ENCODE results near the gene ASB11. TPM values are rescaled to one million over a fixed set of nuclear protein-coding genes. Genes with fewer than 3 reads are reported as not detected.

Gene ASB11
- total and polyA plus RNA-seq, 10 donors, result not detected

GRCh38 chrX:15269618-15270521 is 45.6 kb downstream of the ASB11 start, which contains the start of gene ASB9:
TSS of gene ASB9 (minus strand) at chrX:15270083. CDS start at chrX:15269874, 209 bp downstream.
- WGBS, 5 donors, result 19 to 31% (median 22%) methylated on average over 11 to 15 of the region's 15 CpGs
- DNase-seq, result no peak
- H3K9me3 ChIP-seq, result peaks cover 0 to 7% (median 0%) of the 10 kb centered on the region in 8 donors
- H3K4me1 ChIP-seq, result peaks cover 0 to 5% (median 0%) of the 10 kb centered on the region in 6 donors
- intact Hi-C loops (cut with DNase I; ENCODE audit: low total_unique reads), result no loop called here
- peak within 1 kb of the TSS in 5 of 8 donors; percentile 48 to 72 (median 67) for H3K27ac ChIP-seq
- TF ChIP-seq CTCF (IDR thresholded peaks at IDR 0.05 in 8 of 11, conservative IDR thresholded peaks at IDR 0.05 in 3 of 11) (no peak), POLR2AphosphoS5 (IDR thresholded peaks at IDR 0.05) (peak in 2 of 3 donors; percentile 23 to 48)
- peak within 1 kb of the TSS in 5 of 8 donors; percentile 3 to 57 (median 17) for H3K4me3 ChIP-seq
- peaks cover 0 to 4% (median 0%) of the 10 kb centered on the region in 7 donors for H3K27me3 ChIP-seq (replicated peaks in 1 of 7)
- H3K36me3 ChIP-seq, result no peaks in the 10 kb centered on the region

- 70 to 89% (median 78%) methylated on average over 1 of the region's 1 CpG for WGBS, 5 donors
- no peak for TF ChIP-seq POLR2A (IDR thresholded peaks at IDR 0.05)
- TF ChIP-seq POLR2AphosphoS5 (IDR thresholded peaks at IDR 0.05), result no peak
- no peak for TF ChIP-seq CTCF (IDR thresholded peaks at IDR 0.05 in 8 of 11, conservative IDR thresholded peaks at IDR 0.05 in 3 of 11)
- peak overlapping the region in 5 of 8 donors; percentile 48 to 72 (median 67) for H3K27ac ChIP-seq
These were observed 46.3 kb downstream of the ASB11 start for GRCh38 chrX:15269120-15269519.

GRCh38 chrX:15254852-15255251 is 60.6 kb downstream of the ASB11 start:
- Histone ChIP-seq H3K27me3 (replicated peaks in 1 of 7) (no peaks in the 10 kb centered on the region), H3K27ac (no peak overlapping the region), H3K36me3 (no peaks in the 10 kb centered on the region), H3K4me3 (no peak overlapping the region), H3K9me3 (no peaks in the 10 kb centered on the region), H3K4me1 (no peaks in the 10 kb centered on the region)
- TF ChIP-seq CTCF (IDR thresholded peaks at IDR 0.05 in 8 of 11, conservative IDR thresholded peaks at IDR 0.05 in 3 of 11) (no peak), POLR2AphosphoS5 (IDR thresholded peaks at IDR 0.05) (no peak), POLR2A (IDR thresholded peaks at IDR 0.05) (no peak)
- no peak for DNase-seq
- intact Hi-C loops (cut with DNase I; ENCODE audit: low total_unique reads), result no loop called here

More at GRCh38 chrX:15269120-15269519, 46.3 kb downstream of the ASB11 start:
- H3K27me3 ChIP-seq (replicated peaks in 1 of 7), result no peaks in the 10 kb centered on the region
- no peaks in the 10 kb centered on the region for H3K36me3 ChIP-seq
- intact Hi-C loops (cut with DNase I; ENCODE audit: low total_unique reads), result no loop called here
- no peak for DNase-seq
- peak overlapping the region in 3 of 8 donors; percentile 17 to 57 (median 31) for H3K4me3 ChIP-seq
- peaks cover 0 to 5% (median 0%) of the 10 kb centered on the region in 6 donors for H3K4me1 ChIP-seq
- peaks cover 0 to 7% (median 0%) of the 10 kb centered on the region in 8 donors for H3K9me3 ChIP-seq

GRCh38 chrX:15245896-15246295 is 69.5 kb downstream of the ASB11 start:
- no peaks in the 10 kb centered on the region for H3K4me1 ChIP-seq
- no peak for TF ChIP-seq POLR2AphosphoS5 (IDR thresholded peaks at IDR 0.05)
- TF ChIP-seq CTCF (IDR thresholded peaks at IDR 0.05 in 8 of 11, conservative IDR thresholded peaks at IDR 0.05 in 3 of 11), result no peak
- no peak for TF ChIP-seq POLR2A (IDR thresholded peaks at IDR 0.05)
- intact Hi-C loops (cut with DNase I; ENCODE audit: low total_unique reads), result no loop called here
- H3K27ac ChIP-seq, result no peak overlapping the region
- no peaks in the 10 kb centered on the region for H3K9me3 ChIP-seq
- WGBS, 5 donors, result 58 to 80% (median 80%) methylated on average over 4 of the region's 4 CpGs
- no peak overlapping the region for H3K4me3 ChIP-seq
- no peak for DNase-seq
- H3K36me3 ChIP-seq, result no peaks in the 10 kb centered on the region
- no peaks in the 10 kb centered on the region for H3K27me3 ChIP-seq (replicated peaks in 1 of 7)

All from spleen (tissue), 11 donors.